GM18511 (cell line): ENCODE results near the gene CHFR.
"Not testable (repeated sequence)": the region's sequence is repeated elsewhere in the genome, so short reads cannot be mapped to it uniquely, and the experiment has no call there.

Experiments
- ATAC-seq: cut with Tn5 transposase; IDR thresholded peaks from one replicate; pipeline ENCODE4 v1.9.1; 2021; ENCODE audit warnings: mild to moderate bottlenecking, moderate library complexity; ENCODE audit not compliant: unreplicated experiment

CHFR gene

GRCh38 chr12:132842449-132843045, 44.9 kb downstream of the CHFR start:
- ATAC-seq = no peak

DNA sequence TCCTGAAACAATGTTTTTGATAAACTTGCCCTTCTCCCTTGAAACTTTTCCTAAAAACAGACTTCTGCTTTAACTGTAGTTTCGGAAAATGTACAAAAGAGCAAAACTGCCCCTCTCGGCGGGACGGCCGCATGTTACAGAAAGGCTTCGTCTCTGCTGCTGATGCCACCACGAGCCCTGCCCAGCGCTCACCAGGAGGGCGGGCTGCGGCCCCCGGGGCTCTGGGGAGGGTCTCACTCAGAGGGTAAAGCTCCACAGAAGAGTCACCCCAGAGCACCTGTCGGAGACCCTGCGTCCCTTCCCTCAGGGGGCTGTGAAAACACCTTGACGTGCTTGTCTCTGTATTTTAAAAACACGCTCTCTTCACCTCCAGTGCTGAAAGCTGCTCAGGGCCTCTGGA, 46.3 kb downstream of the CHFR start:
- no peak for ATAC-seq

DNA sequence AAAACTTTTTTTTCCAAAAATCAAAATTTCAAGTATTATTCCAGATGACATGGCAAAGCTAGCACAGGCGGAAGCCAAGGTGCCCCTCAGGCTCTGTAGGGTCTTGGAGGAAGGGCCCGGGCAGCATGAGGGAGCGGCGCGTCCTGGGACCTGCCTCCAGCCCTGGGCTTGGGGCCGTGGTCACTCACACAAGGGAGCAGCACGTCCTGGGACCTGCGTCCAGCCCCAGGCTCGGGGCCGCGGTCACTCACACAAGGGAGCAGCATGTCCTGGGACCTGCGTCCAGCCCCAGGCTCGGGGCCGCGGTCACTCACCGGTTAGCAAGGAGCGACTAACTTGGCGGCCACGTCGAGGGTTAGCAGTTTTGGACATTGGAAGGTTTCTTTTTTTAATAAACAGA, 46.9 kb downstream of the CHFR start:
- ATAC-seq = no peak

DNA sequence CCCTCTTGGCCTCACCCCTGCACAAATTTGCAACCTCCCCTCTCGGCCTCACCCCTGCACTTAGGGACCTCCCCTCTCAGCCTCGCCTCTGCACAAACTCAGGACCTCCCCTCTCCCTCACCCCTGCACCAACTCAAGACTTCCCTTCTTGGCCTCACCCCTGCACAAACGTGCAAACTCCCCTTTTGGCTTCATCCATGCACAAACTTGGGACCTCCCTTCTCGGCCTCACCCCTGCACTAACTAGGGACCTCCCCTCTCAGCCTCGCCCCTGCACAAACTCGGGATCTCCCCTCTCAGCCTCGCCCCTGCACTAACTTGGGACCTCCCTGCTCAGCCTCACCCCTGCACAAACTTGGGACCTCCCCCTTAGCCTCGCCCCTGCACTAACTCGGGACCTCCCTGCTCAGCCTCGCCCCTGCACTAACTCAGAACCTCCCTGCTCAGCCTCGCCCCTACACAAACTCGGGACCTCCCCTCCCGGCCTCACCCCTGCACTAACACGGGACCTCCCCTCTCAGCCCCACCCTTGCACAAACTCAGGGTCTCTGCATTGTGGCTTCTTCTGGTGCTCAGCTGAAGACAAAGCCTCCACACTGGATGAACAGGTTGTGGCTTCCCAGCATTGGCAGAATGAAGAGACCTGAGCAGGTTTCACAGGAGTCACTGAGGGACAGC, 47.7 kb downstream of the CHFR start:
- no peak for ATAC-seq

GRCh38 chr12:132838410-132839080, 48.9 kb downstream of the CHFR start:
- ATAC-seq = no peak

DNA sequence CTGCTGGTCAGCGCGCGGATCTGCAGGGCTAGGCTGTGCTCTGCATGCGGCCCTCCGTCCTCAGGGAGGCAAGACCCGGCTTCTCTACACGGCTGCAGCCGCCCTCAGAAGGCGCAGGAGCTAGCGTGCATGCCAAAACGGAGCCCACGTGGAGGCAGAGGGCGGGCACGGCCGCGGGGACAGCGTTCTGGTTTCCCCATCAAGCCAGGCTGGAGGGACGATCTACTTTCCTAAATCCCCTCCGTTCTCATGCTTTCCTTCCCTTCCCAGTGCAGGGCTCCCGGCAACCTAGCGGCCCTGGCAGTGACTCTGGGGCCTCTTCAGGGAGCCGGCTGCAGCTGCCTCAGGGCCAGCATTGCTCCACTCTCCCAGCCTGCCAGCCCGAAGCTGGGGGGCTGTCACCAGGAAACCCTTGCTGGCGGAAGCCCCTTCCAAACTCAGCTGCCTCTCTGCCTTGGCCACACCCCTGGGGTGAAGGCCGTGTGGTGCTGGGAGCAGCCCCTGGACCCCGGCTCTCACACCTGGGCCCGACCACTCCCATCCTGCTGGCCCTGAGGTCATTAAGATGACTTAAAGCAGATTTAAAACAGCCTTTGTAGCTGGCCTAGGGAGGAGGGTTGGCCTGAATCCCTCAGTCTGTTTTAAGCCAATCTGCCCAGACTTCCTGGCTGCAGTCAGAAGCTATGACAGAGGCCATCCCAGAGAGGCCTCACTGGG, 49.6 kb downstream of the CHFR start:
- no peak for ATAC-seq

GRCh38 chr12:132836795-132837331, 50.5 kb downstream of the CHFR start:
- no peak for ATAC-seq

DNA sequence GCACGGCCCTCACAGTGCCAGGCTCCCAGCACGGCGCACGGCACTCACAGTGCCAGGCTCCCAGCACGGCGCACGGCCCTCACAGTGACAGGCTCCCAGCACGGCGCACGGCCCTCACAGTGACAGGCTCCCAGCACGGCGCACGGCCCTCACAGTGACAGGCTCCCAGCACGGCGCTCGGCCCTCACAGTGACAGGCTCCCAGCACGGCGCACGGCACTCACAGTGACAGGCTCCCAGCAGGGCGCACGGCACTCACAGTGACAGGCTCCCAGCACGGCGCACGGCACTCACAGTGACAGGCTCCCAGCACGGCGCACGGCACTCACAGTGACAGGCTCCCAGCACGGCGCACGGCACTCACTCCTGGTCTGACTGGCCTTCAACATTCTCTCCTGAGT, 51.2 kb downstream of the CHFR start:
- not testable (repeated sequence) for ATAC-seq

DNA sequence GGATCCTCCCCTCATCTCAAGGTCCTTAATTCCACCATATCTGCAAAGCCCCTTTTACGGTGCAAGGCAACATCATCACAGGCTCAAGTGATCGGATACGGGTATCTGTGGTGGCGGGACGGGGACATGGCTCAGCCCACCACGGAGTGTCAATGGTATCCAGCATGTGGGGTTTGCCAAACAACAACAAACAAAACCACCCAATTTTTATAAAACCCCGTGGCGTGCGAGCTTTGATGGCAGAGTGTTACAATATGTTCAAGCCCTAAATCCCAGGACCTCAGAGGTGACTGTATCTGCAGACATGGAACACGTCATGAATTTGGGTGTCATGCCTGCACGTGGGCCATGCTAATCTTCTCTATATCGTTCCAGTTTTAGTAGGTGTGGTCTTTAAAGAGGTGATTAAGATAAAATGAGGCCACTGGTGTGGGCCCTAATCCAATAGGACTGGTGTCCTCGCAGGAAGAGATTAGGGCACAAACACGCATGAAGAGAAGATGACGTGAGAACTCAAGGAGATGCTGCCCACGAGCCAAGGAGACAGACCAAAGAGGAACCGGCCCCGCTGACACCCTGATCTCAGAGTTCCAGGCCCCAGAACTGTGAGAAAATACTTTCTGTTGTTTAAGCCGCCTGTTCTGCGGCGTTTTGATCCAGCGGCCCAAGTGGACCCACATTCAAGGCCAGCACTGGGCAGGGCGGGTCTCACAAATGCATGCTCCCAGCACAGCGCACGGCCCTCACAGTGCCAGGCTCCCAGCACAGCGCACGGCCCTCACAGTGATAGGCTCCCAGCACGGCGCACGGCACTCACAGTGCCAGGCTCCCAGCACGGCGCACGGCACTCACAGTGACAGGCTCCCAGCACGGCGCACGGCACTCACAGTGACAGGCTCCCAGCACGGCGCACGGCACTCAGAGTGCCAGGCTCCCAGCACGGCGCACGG, 52.1 kb downstream of the CHFR start:
- no peak for ATAC-seq

DNA sequence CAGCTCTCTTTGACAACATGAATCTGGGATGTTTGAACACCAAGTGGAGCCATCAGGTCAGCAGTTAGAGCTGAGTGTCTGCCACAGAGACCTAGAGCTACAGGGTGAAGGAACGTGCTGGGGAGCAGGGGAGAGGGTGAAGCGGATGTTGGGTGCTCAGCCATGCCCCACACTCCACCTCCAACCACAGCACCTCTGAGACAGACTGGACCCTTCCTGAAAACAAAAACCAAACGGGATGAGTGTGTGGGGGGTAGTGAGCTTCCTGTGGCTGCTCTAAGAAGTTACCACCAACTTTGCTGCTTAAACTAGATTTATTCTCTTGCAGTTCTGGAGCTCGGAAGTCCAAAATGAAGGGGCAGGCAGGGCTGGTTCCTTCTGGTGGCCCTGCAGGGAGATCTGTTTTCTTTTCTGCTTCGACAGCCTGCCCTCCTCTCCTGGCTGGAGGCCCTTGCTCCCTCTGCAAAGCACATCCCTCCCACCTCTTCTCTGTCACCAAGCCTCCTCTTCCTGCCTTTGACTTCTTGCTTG, 53.2 kb downstream of the CHFR start:
- no peak for ATAC-seq

DNA sequence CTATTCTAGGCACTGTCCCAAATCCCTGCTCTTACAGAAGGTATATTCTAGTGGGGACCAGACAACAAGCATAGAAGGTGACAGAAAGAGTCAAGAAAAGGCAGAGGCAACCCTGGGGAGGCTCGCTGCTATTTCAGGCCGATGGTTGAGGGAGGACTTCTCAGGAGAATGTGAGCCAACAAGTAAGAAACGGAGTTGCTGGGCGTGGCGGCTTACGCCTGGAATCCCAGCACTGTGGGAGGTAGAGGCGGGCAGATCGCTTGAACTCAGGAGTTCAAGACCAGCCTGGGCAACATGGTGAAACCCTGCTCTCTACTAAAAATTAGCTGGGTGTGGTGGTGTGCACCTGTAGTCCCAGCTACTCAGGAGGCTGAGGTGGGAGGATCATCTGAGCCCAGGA, 54.1 kb downstream of the CHFR start:
- no peak for ATAC-seq

GRCh38 chr12:132831771-132832170, 55.6 kb downstream of the CHFR start:
- no peak for ATAC-seq

- peak; percentile 95 for ATAC-seq
Observed at GRCh38 chr12:132828706-132829534, 58.5 kb downstream of the CHFR start, which contains the start of gene GOLGA3. Gene GOLGA3 (minus strand): TSS chr12:132828869. CDS start chr12:132822128, 6,741 bp downstream.

DNA sequence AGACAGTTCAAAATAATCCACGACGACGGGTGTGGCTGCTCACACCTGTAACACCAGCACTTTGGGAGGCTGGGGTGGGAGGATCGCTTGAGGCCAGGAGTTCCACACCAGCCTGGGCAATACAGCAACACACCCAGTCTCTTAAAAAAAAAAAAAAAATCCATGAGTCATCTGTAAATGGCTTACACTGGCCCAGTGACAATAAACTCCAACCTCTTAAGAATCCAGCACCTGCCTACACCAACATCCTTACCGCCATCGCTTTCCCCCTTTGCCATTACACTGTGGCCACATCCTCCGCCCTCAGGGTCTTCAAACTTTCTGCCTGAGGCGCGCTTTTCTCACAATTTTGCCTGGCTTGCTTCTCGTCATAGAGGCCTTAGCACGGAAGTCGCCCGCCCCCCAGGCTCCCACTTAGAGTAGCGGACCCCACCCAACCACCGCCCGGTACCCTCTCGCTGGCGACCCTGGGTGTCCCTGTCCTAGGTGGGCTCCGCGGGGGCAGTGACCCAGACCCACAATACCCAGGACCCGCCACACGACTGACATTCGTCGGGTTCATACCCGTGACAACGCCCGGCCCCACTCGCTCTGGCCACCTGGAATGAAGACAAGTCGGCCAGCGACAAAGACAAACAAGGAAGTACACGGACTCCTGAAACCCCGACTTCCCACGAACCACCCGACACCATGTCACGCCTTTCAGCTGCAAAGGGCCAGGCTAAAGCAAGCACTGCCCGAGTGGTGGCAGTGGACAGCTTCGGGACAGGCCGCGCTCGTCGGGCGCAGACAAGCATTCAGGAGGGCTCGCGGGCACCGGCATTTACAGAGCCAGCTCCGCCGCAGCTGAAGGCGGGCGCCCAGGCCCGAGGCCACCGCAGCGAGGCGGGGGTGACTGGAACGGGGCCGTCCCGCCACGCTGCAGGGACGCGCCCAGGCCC, 59.4 kb downstream of the CHFR start:
- peak; percentile 39 for ATAC-seq

GRCh38 chr12:132825861-132826260, 61.5 kb downstream of the CHFR start:
- ATAC-seq = no peak

GRCh38 chr12:132825089-132825488, 62.3 kb downstream of the CHFR start:
- no peak for ATAC-seq

- no peak for ATAC-seq
Observed at GRCh38 chr12:132824053-132824452, 63.4 kb downstream of the CHFR start.

DNA sequence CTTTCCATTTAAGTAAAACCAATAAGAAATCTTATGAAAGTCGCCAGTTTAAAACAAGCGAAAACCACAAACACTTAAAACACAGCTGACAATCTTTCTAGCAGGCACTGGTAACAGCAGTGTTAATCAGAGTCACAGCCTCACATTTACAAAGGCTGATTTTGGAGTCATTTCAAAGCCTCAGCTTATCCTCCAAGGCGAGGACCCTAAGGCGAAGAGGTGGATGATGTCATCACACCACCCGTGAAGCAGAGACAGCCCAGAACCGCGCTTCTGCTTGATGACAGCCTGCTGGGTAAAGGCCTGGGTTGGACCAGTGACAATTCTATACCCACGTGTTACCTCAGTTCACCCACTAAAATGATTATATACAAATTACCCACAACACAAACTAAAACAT, 68.8 kb downstream of the CHFR start:
- no peak for ATAC-seq
